NCI-H2107 treated with DMSO at 0.1 percent for 48 hours (cell line): ENCODE data around the gene TRIM73.
"Not testable (repeated sequence)": the region's sequence is repeated elsewhere in the genome, so short reads cannot be mapped to it uniquely, and the experiment has no call there.

Source experiments
- DNase-seq: peaks from one replicate; lab custom pipeline; 2025; ENCODE audit not compliant: unreplicated experiment; lab: John Stamatoyannopoulos, UW

Gene TRIM73

GRCh38 chr7:75395329-75395728 is at the start of gene TRIM73:
Gene TRIM73, plus strand, starts transcription at chr7:75395629. Its CDS starts 3,305 bp downstream, at chr7:75398934.
- not testable (repeated sequence) for DNase-seq

DNA sequence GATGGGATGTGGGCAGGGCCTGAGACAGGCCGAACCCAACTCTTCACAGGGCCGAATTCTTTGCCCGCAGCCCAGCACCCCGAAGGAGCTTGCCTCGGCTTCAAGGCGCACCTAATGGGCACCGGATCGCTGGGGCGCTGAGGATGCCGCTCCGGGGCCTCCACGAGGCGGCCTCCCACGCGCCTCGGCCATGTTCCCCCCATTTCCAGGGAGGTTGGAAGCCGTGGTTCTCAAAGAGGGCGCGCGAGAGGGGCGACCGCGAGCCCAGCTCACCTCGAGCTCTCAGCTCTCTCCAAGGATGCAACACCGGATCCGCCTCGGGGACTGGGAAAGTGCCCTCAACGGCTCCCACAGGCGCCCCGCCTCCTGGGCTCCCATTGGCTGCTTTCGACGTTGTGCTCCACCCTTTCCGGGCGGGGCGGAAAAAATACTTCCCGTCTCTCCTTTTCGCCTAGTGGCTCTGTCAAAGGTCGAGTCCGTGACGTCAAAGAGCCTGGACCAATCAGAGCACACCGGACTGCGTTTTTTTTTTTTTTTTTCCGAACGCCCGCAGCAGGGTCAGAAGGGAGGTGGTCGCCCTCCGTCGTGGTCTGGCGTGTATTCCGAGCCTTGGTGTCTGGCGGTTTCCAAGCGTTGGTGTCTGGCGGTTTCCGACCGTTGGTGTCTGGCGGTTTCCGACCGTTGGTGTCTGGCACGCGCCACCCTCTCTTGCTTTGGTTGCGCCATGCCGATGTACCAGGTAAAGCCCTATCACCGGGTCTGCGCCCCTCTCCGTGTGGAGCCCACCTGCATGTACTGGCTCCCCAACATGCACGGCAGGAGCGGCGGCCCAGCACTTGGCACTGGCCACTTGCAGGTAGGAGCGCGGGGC is 36.5 kb upstream of the TRIM73 start:
- not testable (repeated sequence) for DNase-seq

DNA sequence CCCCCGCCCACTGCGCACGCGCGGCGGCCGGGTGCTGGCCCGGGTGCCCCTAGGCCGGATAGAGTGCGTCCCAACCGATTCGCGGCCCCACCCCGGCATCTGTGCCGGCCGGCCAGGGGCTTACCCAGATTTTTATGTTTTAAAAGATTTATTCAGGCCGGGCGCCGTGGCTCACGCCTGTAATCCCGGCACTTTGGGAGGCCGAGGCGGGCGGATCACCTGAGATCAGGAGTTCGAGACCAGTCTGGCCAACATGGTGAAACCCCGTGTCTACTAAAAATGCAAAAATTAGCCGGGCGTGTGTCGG is 35.9 kb upstream of the TRIM73 start:
- not testable (repeated sequence) for DNase-seq

DNA sequence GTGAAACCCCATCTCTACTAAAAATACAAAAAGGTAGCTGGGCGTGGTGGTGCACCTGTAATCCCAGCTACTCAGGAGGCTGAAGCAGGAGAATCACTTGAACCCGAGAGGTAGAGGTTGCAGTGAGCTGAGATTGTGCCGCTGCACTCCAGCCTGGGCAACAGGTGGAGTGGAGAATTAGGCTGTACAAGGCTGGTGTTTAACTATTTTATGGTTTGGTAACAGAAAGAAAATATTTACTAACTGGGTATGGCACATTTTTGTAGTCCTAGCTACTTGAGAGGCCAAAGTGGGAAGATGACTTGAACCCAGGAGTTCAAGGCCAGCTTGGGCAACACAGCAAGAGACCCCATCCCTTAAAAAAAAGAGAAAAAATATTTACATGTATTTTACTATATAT is 31.4 kb upstream of the TRIM73 start:
- DNase-seq, result not testable (repeated sequence)

- DNase-seq, result not testable (repeated sequence)
Observed at GRCh38 chr7:75366643-75367042, 28.8 kb upstream of the TRIM73 start.

DNA sequence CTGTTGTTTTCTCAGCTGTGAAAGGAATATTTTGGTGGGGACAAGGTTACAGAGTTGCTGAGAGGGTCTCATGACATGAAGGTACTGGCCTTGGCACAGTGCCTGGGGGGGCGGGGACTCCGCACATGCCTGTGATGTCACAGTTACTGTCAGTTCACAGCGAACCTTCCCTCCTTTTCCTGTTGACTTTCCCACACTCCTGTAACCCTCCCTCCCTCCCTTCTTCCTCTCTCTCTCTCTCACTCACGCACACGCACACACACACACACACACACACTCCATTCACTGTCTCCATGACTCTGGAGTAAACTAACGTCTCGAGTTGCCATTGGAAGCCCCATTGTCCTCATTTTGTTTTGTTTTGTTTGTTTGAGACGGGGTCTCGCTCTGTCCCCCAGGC is 28.1 kb upstream of the TRIM73 start:
- not testable (repeated sequence) for DNase-seq

DNA sequence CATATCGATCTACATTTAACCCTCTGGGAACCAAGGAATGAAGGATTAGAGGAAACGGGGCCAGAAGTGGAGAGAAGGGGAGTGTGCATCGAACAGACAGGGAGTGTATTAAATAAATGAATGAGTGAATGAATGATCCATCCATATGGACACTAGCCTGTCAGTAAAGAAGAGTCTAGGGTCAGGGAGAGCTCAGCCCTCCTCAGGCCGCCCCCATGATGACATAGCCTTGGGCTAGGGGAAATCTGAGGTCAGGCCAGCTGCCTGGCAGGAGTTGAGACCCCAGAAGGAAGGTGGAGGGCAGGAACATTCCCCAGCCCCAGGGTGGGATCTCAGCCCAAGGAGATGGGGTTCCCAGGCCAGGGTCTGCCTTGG is 21.3 kb upstream of the TRIM73 start:
- not testable (repeated sequence) for DNase-seq

- DNase-seq, result not testable (repeated sequence)
Observed at GRCh38 chr7:75374519-75375317, 20.7 kb upstream of the TRIM73 start.

DNA sequence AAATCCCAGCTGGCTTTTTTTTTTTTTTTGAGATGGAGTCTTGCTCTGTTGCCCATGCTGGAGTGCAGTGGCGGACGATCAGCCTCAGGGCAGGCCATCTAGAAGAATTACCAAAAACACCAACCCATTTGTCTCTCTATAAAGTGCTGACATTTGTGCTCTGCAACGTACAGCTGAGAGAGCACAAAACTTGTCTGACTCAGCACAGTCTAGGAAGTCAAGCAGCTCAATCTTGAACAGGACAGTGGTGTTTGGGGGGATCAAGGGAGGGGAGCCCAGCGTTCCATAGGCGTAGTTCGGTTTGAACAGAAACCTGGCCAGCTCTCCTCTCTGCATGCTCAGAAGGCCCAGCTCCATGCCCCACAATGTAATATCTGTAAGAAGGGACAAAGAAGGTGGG is 2.2 kb upstream of the TRIM73 start:
- not testable (repeated sequence) for DNase-seq

DNA sequence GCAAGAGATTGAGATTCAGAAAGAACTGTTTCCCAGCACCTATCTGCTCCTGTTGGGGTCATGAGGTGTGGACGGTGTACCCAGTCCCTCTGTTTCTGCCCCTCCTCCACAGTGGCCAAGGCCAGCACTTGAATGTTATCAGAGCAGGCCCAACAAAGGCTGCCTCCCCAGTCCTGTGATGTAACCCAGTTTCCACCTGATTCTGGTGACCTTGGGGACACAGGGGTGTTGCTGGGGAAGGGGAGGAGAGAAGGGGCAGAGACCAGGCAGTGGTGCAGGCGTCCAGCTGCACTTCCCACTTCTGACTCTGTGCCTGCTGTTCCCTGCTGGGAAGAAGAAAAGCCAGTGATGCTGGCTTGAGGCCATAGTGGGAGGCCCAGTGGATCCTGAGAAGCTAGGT is 2.4 kb downstream of the TRIM73 start:
- not testable (repeated sequence) for DNase-seq

GRCh38 chr7:75398771-75399700 is 3.6 kb downstream of the TRIM73 start:
- DNase-seq, result not testable (repeated sequence)

DNA sequence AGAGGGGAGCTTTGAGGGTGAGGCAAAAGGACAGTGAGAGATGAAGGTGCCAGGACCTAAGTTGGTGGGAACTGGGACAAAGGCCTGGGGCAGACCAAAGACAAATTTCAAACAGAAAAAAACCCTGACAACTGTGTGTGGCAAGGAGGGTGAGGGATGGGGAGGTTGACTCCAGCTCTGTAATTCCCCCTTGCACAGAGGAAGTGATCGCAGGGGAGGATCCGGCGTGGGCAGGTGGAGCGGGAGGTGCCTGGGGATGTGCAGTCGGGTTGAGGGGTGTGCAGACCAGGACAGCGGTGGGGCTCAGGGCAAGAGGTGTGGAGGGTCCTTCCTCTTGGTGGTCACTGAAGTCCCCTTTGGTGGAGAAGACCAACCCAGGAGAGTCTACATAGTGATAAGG is 5.1 kb downstream of the TRIM73 start:
- not testable (repeated sequence) for DNase-seq

- DNase-seq, result not testable (repeated sequence)
Observed at GRCh38 chr7:75403455-75404443, 8.3 kb downstream of the TRIM73 start.

- not testable (repeated sequence) for DNase-seq
Observed at GRCh38 chr7:75404663-75405062, 9.2 kb downstream of the TRIM73 start.

DNA sequence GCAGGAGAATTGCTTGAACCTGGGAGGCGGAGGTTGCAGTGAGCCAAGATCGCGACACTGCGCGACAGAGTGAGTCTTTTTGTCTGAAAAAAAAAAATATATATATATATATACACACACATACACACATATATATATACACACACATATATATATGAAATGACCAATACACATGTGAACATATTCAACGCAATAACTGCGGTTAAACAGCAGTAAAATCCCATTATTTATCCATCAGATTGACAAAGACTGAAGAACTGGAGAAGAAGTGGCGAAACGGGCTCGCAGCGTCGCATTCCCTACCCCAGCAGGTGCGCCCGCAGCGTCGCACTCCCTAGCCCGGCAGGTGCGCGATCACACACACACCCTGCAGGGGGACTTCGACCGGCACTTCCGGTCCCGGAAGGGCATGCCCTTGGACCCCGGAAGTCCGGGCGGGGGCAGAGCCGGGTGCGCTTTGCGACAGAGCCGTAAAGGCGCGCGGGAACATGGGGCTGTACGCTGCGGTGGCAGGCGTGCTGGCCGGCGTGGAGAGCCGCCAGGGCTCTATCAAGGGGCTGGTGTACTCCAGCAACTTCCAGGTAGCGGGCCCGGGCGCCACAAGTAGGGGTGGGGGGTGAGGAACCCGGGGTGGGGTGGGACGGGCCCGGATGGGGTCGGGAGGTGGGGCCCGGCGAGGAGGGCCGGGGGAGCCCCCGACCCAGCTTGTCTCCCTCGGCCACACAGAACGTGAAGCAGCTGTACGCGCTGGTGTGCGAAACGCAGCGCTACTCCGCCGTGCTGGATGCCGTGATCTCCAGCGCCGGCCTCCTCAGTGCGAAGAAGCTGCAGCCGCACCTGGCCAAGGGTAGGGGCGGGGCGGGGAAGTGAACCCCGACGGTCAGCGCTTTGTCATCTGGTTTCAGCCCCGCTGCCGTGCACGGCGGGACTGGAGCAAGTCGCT is 14.7 kb downstream of the TRIM73 start:
- not testable (repeated sequence) for DNase-seq

DNA sequence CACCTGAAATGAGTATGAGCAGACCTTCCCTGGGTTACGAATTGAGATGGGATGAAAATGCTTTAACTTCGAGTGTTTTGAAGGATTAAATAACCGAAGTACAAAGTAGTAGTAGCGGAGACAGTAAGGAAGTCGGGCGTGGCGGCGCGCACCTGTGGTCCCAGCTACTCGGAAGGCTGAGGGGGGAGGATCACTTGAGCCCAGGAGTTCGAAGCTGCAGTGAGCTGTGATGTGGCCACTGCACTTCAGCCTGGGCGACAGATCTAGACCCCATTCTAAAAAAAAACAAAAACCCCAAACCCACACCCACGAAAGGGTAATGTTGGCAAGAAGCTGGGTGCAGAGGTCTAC is 15.4 kb downstream of the TRIM73 start:
- DNase-seq, result not testable (repeated sequence)

- DNase-seq, result not testable (repeated sequence)
Observed at GRCh38 chr7:75414204-75414603, 18.8 kb downstream of the TRIM73 start.

- not testable (repeated sequence) for DNase-seq
Observed at GRCh38 chr7:75414708-75415427, 19.4 kb downstream of the TRIM73 start.
